ENCODE measurements around the gene ADH4.
"Not testable (repeated sequence)": the region's sequence is repeated elsewhere in the genome, so short reads cannot be mapped to it uniquely, and the experiment has no call there.

The ADH4 gene

DNA sequence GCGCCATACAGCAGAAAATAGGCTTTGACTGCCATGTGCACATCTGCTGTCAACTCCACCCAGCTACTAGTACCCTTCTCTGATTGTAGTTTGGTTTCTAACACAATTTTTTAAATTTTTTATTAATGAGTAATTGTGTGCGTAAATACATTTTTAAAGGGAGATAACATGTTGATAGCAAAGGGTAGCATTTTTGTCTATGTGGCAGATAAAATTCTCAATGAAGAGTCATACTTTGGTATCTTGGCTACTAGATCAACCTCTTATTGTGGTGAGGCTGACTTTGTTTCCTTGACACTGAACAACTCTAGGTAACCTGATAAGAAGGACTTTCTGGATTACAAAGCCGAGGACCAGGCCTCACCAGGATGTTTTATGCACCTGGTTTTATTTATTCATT is 9.5 kb downstream of the ADH4 start:
- no peak for DNase-seq (ENCODE audit: low read depth)

DNA sequence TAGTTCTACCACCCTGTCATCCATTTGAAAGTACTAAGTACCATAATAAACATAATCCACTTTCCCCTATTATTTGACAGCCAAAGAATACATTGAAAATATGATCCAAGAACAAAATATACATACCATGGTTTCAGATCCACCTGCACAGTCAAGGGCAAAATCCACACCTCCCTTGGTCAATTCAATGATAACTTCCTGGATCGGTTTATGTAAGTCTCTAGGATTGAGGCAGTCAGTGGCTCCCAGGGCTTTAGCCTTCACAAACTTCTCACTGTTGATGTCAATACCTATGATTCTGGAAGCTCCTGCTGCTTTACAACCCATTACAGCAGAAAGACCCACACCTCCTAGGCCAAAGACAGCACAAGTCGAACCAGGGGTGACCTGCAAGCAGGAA is 12.7 kb downstream of the ADH4 start:
- DNase-seq (ENCODE audit: low read depth), result no peak

DNA sequence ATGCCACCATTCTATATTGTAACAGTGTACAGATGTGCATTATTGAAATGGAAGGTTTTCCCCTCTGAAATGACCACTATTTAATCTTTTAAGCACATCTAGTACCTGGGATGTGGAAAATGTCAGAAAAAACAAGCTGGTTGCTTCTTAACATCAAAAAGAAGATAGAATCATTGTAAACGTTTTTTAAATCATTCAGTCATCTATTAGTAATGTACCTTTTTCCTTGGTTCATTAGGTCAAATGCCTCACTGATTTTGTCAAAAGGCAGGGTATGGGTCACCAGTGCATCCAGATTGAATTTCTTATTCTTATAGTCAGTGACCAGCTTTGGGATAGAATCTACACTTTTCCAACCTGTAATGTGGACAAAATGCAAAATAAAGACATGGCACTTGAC is 17.7 kb downstream of the ADH4 start:
- DNase-seq (ENCODE audit: low read depth), result no peak

DNA sequence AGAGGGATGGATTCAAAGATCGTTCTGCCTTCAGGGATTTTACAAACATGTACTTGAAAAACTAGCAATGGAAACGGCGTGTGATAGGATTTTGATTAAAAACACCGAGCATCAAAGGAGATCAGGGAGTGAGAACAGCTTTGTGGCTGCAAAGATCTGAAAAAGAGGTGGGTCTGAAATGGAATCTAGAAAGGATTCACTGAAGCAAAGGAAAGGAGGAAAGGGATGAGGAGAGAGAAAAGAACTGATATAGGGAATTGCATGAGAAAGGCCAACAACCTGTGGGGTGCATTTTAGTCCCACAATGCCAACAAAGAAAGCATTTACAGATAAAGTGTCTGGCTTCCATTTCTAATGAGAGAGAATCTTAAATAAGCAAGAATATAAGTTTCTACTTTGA is 23.1 kb downstream of the ADH4 start:
- no peak for DNase-seq (ENCODE audit: low read depth)

DNA sequence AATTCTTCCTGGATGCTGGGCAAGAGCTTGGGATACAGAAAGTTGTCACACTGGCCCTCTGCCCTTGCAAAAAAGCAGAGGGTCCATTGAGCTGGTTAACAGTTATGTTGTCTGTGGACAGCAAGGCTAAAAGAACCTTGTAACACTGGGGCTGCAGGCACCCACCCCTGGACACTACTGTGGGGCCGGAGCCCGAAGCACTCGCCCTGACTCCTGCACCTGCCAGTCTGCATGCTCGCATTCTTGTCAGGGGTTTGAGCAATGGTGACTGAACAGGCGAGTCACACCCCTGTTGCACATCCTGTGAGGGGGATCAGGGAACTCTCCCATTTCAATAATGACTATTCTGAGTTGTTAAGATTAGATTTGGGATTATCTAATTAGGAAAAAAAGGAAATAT is 23.6 kb downstream of the ADH4 start:
- no peak for DNase-seq (ENCODE audit: low read depth)

DNA sequence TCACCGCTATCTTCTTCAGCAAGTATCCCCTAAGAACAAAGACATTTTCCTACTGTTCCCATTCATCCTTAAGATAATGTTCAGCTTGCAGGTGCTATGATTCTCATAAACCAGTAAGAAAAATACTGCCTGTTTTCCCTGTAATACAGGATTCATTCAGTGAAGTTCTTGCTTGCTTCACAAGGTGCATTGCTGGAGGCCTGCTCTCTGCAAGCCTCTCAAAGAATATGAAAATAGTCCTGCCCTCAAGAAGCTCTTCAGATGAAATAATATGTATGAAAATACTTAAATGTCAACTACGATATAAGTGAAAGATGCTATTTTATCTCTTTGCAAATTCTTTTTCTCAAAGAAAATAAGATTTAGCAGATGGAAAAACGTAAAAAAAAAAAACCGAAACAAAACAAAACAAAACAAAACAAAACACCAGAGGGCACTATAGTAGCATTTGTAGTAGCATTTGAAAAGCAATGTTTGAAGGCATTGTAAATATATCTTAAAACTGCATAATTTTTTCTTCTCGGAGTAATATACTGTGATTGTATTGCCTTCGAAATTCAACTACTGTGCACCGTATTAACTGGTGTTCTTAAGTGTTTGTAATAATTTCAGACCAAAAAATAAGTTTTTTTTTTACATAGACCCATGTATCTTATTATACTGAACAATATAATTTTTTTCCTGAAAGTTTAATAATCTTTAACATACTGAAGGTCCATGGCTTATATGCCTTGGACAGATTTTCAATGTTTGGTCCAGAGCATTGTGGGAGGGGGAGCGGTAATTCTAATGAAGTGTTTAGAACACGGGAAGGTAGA is 26.0 kb downstream of the ADH4 start:
- no peak for DNase-seq (ENCODE audit: low read depth)

DNA sequence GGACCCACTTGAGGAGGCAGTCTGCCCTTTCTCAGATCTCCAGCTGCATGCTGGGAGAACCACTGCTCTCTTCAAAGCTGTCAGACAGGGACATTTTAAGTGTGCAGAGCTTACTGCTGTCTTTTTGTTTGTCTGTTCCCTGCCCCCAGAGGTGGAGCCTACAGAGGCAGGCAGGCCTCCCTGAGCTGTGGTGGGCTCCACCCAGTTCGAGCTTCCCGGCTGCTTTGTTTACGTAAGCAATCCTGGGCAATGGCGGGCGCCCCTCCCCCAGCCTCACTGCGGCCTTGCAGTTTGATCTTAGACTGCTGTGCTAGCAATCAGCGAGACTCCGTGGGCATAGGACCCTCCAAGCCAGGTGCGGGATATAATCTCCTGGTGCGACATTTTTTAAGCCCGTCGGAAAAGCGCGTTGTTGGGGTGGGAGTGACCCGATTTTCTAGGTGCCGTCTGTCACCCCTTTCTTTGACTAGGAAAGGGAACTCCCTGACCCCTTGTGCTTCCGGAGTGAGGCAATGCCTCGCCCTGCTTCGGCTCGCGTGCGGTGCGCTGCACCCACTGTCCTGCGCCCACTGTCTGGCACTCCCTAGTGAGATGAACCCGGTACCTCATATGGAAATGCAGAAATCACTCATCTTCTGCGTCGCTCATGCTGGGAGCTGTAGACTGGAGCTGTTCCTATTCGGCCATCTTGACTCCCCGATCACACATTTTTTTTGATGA is 26.8 kb downstream of the ADH4 start:
- DNase-seq (ENCODE audit: low read depth), result not testable (repeated sequence)

DNA sequence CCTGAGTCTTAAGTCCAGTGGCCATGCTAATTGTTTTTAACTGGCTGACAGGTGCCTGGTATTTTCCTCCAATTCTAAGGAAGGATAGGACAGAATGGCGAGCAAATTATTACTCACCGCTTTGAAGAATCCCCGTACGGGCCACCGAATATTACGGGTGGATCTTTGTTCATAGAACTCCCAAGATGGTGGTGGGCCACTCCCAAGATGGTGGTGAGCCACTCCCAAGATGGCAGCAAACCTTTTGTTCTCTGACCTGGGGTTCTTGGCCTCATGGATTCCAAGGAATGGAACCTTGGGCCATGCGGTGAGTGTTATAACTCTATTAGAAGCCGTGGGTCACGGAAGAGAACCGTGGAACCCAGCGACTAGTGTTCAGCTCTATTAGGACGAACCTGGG is 34.8 kb downstream of the ADH4 start:
- not testable (repeated sequence) for DNase-seq (ENCODE audit: low read depth)

DNA sequence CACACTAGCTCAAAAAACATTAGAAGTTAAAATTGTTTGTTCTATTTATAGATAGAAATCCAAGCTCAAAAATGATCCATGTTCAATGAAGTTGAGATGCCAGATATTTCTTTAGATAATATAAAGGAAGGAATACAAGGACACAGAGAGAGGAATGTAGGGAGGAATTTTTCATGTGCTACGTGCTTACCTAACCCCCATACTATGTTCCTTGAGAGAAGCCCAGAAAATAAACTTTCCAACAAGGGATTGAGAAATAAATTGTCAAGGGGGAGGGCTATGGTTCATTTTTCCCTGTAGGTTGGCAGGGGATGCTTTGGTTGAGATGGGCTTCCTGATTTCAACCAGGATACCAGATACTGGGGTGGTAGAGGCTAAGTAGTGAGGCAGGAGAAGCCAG is 39.9 kb downstream of the ADH4 start:
- DNase-seq (ENCODE audit: low read depth), result no peak

DNA sequence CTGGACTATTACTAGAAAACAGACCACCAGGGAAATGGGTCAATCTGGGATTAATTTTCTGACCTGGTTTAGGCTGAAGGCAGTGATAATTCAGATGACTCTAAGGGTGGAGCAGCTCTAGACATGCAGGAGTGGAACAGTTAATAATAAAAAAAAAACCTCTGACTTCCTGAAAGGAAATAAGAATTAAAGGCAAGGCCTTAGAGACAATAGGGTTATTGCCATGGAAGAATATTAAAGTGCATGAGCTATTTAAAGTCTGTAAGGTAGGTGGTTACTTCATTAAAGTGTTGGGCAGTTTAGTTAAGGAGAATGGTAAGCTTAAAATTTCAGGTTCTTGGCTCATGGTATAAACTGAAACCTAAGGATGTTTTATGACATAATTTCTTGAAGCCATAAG is 40.9 kb downstream of the ADH4 start:
- no peak for DNase-seq (ENCODE audit: low read depth)

DNA sequence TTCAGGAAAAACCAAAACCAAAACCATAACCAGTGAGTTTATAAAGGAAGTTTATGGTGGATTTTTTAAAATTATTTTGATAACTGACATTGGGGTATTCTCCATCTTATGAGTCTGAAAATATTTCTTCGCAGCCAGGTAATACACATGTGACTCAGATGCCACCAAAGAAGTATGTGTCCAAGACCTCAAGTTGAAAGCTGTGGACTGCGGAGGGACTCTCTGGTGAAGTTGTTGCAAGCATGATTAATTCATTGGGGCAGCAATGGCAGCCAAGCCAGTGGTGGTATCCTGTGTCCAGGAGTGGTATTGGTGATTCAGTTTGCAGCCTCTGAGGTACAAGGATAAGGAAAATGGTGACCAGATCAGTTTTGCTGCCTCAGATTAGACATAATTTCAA is 41.5 kb downstream of the ADH4 start:
- DNase-seq (ENCODE audit: low read depth), result no peak

DNA sequence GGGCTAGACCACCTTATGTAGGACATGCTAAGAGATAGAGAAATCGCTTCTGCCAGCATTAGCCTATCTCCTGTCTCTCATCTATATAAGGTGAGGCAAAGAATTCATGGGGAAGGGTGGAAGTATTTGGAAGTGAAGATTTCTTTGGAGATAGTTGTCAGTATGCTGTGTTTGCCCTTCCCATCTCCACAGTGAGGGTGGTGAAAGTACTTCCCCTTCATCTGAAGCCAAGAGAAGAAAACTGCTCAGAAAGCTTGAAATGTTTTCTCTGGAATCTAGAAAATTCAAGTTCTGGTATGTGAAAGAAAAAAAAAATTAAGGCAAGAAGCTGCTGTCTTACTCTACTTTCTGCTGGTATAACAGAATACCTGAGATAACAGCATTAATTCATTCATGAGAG is 43.2 kb downstream of the ADH4 start:
- DNase-seq (ENCODE audit: low read depth), result no peak

DNA sequence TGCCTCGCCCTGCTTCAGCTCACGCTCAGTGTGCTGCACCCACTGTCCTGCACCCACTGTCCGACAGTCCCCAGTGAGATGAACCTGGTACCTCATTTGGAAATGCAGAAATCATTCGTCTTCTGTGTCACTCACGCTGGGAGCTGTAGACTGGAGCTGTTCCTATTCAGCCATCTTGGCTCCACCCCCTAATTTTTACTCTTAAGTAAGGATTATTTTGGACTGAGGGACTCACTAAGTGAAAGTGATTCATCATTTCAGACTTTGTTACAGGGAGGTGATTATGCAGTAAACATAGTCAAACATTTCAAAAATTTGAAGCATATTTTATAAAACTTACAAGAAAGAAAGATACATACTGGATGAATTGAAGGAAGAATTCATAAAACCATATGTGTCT is 44.3 kb downstream of the ADH4 start:
- not testable (repeated sequence) for DNase-seq (ENCODE audit: low read depth)

DNA sequence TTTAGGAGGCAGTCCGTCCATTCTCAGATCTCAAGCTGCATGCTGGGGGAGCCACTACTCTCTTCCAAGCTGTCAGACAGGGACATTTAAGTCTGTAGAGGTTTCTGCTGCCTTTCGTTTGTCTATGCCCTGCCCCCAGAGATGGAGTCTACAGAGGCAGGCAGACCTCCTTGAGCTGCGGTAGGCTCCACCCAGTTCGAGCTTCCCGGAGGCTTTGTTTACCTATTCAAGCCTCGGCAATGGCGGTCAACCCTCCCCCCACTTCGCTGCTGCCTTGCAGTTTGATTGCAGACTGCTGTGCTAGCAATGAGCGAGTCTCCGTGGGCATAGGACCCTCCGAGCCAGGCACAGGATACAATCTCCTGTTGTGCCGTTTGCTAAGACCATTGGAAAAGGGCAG is 44.8 kb downstream of the ADH4 start:
- DNase-seq (ENCODE audit: low read depth), result no peak

DNA sequence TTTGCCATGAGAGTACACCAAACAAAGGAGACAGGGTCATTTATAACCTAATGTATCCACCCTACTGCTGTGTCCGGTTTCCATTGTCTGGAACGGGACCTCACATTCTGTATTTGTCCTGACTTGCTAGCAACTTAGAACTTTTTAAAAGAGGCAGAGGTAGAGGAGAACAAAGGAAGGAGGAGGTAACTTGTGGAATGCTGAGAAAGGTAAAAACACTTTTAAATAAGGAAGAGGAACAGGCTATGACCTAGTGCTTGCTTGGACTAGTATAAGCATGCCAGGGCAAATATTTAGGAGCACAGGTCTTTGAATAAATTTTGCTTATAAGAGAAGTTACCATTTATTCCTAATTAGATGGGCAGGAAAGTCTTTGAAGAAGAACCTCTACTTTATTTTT is 52.3 kb downstream of the ADH4 start:
- not testable (repeated sequence) for DNase-seq (ENCODE audit: low read depth)

DNA sequence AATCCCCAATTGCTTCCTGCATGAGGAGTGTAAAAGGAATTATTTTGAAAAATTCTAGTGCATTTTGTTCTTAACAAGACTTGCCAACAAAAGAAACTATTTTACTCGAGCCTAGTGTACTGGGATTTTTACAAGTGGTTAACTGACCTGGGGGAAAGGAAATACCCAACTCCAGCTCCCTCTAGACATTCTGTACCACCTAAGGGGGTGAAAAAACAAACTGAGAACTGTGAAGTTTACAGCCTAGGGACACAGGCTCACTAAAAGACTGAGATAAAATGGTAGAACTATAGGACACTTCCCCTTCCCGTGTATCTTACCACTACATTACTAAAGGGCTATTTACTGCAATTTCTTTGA is 52.9 kb downstream of the ADH4 start:
- no peak for DNase-seq (ENCODE audit: low read depth)

DNA sequence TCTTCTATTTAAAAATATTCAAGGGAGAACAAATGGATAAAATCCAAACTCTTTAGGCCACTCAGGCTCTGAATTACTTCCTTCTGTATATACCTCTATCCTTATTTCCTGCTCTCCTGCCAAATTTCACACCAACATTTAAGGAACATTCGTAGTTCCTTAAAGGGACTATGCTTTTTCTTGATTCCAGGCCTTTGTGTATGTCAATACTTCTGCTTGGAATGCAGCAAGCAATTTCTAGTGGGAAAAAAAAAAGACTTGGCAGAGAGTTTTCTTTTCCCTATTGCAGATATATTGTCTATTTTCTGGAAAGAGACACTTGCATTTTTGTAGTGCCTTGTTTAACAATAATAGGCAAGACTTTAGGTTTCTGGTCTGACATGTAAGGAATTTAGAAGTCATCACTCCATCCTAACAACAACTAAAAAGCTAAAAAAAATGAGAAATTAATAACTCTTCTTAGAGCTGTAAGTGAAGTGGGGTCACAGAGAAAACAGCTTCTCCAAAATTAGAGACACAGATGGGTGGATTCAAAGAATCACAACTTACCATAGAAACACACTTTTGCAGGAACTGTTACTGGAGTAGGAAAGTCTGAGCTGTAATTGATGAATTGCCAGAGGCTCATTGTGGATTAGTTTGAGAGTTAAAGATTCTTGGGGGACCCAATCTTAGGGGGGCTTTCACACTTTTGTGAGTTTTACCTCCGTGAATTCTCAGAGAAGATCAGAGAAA is 53.4 kb downstream of the ADH4 start:
- DNase-seq (ENCODE audit: low read depth), result no peak

DNA sequence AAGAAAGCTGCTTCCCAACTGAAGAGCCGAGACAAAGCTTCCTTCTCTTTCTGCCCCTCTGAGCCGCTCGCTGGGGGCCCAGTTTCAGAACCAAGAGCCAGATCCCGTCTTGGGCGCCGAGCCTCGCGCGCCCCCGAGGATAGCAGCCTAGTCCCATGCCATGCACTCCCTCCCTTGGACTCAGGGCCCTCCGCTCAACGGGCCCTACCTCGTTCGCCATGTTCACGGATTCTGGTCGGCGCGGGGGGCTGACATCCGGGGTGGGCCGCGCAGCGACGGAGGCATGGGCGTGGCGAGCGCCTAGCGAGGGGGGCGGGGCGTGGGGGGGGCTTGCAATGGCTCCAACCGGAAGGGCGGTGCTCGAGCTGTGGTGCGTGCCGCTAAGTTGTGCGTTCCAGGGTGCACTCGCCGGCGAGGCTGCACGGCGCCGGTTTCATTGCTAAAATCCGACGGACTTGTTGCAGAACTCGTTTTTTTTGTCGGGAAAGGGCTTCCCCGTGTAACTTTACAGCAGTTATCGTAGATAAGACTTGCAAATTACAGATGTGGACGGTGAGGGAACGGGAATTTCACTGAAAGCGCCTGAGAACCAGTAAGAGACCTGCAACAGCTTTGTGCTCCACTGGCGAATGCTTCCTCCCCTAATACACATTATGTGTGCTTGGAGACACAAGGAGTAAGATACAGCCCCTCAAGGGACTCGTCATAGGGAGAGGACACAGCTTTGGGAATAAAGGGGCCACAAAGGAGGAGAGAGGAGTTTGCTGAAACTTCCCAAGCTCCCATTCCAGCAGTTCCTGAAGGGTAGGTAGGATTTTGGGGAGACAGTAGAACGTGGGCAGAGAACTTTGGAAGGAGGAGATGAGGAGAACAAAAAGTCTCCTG is 55.4 kb downstream of the ADH4 start, which contains the start of gene ADH5:
Gene ADH5 (minus strand): TSS at position 308 of the 885 bp plus-strand sequence. CDS start 88 bp downstream, at position 220.
- DNase-seq (ENCODE audit: low read depth), result peak; percentile 85

DNA sequence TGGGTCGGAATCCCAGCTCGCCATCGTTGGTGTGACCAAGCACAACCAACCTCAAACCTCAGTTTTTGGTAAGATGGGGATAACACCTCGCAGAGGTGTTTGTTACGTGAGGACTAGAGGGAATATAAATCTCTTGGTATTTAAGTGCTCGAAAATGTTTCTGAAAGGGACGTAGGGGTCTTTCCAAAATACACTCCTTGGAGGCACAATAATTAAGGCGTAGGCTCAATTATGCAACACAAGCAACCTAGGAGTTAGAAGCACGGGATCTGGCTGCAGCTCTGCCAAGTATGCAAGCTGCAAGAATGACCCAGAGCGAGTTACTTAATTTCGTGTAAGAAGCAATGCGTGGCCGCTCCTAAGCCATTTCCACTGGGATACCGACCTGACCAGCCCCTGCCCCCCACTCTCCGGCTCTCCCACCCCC is 56.1 kb downstream of the ADH4 start:
- peak; percentile 2 for DNase-seq (ENCODE audit: low read depth)

DNA sequence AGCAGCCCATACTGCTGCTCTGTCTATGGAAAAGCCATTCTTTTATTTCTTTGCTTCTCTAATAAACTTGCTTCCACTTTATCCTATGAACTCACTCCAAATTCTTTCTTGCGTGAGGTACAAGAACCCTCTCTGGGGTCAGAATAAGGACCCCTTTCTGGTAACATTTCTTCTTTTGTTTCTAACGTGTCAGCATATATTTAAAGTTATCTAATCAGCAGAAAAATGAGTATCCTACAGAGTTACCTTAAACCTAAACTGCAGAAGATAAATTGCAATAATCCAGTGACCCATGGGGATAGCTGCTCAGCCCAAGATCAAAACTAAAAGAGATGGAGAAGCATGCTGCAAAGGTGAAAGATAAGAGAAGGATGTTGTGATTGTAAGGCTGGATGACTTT is 59.5 kb downstream of the ADH4 start:
- no peak for DNase-seq (ENCODE audit: low read depth)

DNA sequence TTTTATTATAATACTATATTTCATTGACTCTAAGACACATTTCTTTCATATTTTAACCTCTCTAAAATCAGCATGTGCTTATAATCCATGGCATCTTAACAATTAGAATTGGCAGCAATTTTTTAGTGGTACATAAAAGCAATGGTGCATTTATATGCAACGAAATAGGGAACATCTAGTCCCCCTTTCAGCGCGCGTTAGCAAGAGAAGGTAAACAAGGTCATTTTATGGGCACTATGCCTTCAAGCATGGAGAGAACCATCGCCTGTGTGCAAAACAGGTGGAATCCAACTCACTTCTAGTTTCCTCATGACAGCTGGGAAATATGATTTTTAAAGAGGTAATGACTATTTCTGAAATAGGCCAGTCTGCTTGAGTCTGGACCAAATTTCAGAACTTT is 61.9 kb downstream of the ADH4 start:
- DNase-seq (ENCODE audit: low read depth), result no peak

DNA sequence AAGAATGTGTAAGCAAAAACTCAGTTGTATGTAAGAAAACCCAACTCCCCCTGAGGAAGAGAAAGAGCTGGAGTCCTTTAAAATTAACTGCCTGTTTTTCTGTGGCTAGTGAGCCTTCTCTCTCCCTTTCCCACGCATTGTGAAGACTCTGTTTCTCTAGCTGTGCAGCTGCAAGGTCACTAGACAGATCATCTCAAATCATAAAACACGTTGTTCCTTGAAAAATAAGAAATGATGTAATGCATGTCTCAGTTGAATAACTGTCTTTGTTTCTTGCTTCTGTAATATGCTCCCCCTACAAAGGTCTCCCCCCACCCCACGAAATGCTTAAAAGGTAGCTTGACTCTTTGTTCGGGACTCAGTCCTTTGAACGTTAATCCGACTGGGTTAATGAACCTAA is 63.2 kb downstream of the ADH4 start:
- not testable (repeated sequence) for DNase-seq (ENCODE audit: low read depth)

All from activated T-cell treated with anti-CD3 and anti-CD28 coated beads for 24 hours (primary cell).